Hepatocyte (in vitro differentiated cells): Measurements from ENCODE around the gene PEX11B.

Experiments used
- CTCF ChIP-seq: fragments of 200-600 bp; sonication (generic); IDR thresholded peaks from 2 replicates; pipeline ENCODE4 v1.5.1; 2016; ENCODE audit warnings: antibody characterized with exemption, mild to moderate bottlenecking; ENCODE audit not compliant: poor library complexity
- EZH2 ChIP-seq: fragments of 200-600 bp; sonication (generic); IDR thresholded peaks from 2 replicates; pipeline ENCODE4 v1.6.1; 2016; ENCODE audit warnings: antibody characterized with exemption, mild to moderate bottlenecking, borderline replicate concordance
- EZH2phosphoT487 ChIP-seq: fragments of 200-600 bp; sonication (generic); IDR thresholded peaks from one replicate; pipeline ENCODE4 v1.6.1; 2018; ENCODE audit warnings: antibody characterized with exemption, mild to moderate bottlenecking, low read depth, moderate library complexity; ENCODE audit not compliant: unreplicated experiment, severe bottlenecking

- TF ChIP-seq CTCF (no peak), EZH2phosphoT487 (no peak), EZH2 (no peak)
These were observed 31.7 kb downstream of the PEX11B start for GRCh38 chr1:145886816-145887215.
